ENCODE measurements around the gene GADD45A.

GADD45A gene

GRCh38 chr1:67644566-67644965 lies 40.4 kb upstream of the GADD45A start:
- Histone ChIP-seq H3K79me2 (ENCODE audit: low read length) (no peaks in the 10 kb centered on the region), H3K27me3 (replicated peaks; ENCODE audit: insufficient read depth, low read length) (no peaks in the 10 kb centered on the region), H3K4me2 (ENCODE audit: low read depth, low read length) (no peak overlapping the region), H2AFZ (ENCODE audit: low read length) (no peak overlapping the region), H3K27ac (ENCODE audit: low read length) (no peak overlapping the region), H3F3A (ENCODE audit: insufficient read depth, low read length) (no peaks in the 10 kb centered on the region), H3K4me3 (ENCODE audit: low read length) (no peak overlapping the region), H3K9me3 (replicated peaks; ENCODE audit: insufficient read depth, low read length) (no peaks in the 10 kb centered on the region), H3K9me2 (replicated peaks; ENCODE audit: insufficient read depth, low read length) (no peaks in the 10 kb centered on the region), H3K36me3 (replicated peaks; ENCODE audit: insufficient read depth, low read length) (no peaks in the 10 kb centered on the region), H3K9ac (ENCODE audit: low read length) (no peak overlapping the region), H3K4me1 (ENCODE audit: low read length) (no peaks in the 10 kb centered on the region), H4K20me1 (ENCODE audit: insufficient read depth, low read length) (no peaks in the 10 kb centered on the region)
- no peak for TF ChIP-seq EZH2 (optimal IDR thresholded peaks at IDR 0.05; ENCODE audit: low read depth, low read length)
- no peak for TF ChIP-seq CTCF (IDR thresholded peaks at IDR 0.05; ENCODE audit: low read length)
- TF ChIP-seq EZH2phosphoT487 (IDR thresholded peaks at IDR 0.05; ENCODE audit: low read length), result no peak
- DNase-seq, result no peak

- H3K9ac ChIP-seq (ENCODE audit: low read length), result no peak overlapping the region
- no peak overlapping the region for H3K4me3 ChIP-seq (ENCODE audit: low read length)
- no peaks in the 10 kb centered on the region for H3F3A ChIP-seq (ENCODE audit: insufficient read depth, low read length)
- no peaks in the 10 kb centered on the region for H3K36me3 ChIP-seq (replicated peaks; ENCODE audit: insufficient read depth, low read length)
- H3K9me2 ChIP-seq (replicated peaks; ENCODE audit: insufficient read depth, low read length), result no peaks in the 10 kb centered on the region
- H3K4me1 ChIP-seq (ENCODE audit: low read length), result no peaks in the 10 kb centered on the region
- DNase-seq, result no peak
- H4K20me1 ChIP-seq (ENCODE audit: insufficient read depth, low read length), result no peaks in the 10 kb centered on the region
- H2AFZ ChIP-seq (ENCODE audit: low read length), result no peak overlapping the region
- H3K27ac ChIP-seq (ENCODE audit: low read length), result no peak overlapping the region
- TF ChIP-seq EZH2 (optimal IDR thresholded peaks at IDR 0.05; ENCODE audit: low read depth, low read length) (no peak), EZH2phosphoT487 (IDR thresholded peaks at IDR 0.05; ENCODE audit: low read length) (no peak), CTCF (IDR thresholded peaks at IDR 0.05; ENCODE audit: low read length) (no peak)
- no peaks in the 10 kb centered on the region for H3K79me2 ChIP-seq (ENCODE audit: low read length)
- no peaks in the 10 kb centered on the region for H3K9me3 ChIP-seq (replicated peaks; ENCODE audit: insufficient read depth, low read length)
- no peaks in the 10 kb centered on the region for H3K27me3 ChIP-seq (replicated peaks; ENCODE audit: insufficient read depth, low read length)
- H3K4me2 ChIP-seq (ENCODE audit: low read depth, low read length), result no peak overlapping the region
Measured at GRCh38 chr1:67645495-67646144, 39.4 kb upstream of the GADD45A start.

- Histone ChIP-seq H3K36me3 (replicated peaks; ENCODE audit: insufficient read depth, low read length) (no peaks in the 10 kb centered on the region), H3K4me2 (ENCODE audit: low read depth, low read length) (no peak overlapping the region), H2AFZ (ENCODE audit: low read length) (no peak overlapping the region), H3K27ac (ENCODE audit: low read length) (no peak overlapping the region), H3K9me3 (replicated peaks; ENCODE audit: insufficient read depth, low read length) (no peaks in the 10 kb centered on the region), H4K20me1 (ENCODE audit: insufficient read depth, low read length) (no peaks in the 10 kb centered on the region), H3K9ac (ENCODE audit: low read length) (no peak overlapping the region), H3K4me3 (ENCODE audit: low read length) (no peak overlapping the region), H3K79me2 (ENCODE audit: low read length) (no peaks in the 10 kb centered on the region), H3K9me2 (replicated peaks; ENCODE audit: insufficient read depth, low read length) (no peaks in the 10 kb centered on the region), H3K4me1 (ENCODE audit: low read length) (peaks cover 6% of the 10 kb centered on the region), H3F3A (ENCODE audit: insufficient read depth, low read length) (no peaks in the 10 kb centered on the region), H3K27me3 (replicated peaks; ENCODE audit: insufficient read depth, low read length) (no peaks in the 10 kb centered on the region)
- TF ChIP-seq EZH2phosphoT487 (IDR thresholded peaks at IDR 0.05; ENCODE audit: low read length), result no peak
- TF ChIP-seq EZH2 (optimal IDR thresholded peaks at IDR 0.05; ENCODE audit: low read depth, low read length), result no peak
- no peak for TF ChIP-seq CTCF (IDR thresholded peaks at IDR 0.05; ENCODE audit: low read length)
- no peak for DNase-seq
Measured at GRCh38 chr1:67646145-67647035, 38.6 kb upstream of the GADD45A start.
